HEK293 (cell line): ENCODE data around the gene CDC42EP3.

Source experiments
- CTCF ChIA-PET: fragments of 350-600 bp; formaldehyde crosslinking; extraction: SDS; loops from one replicate; lab custom pipeline; 2021; ENCODE audit warnings: antibody characterized with exemption; lab: Yijun Ruan, JAX
- POLR2A ChIA-PET: fragments of 300-600 bp; formaldehyde crosslinking; extraction: SDS; loops from one replicate; lab custom pipeline; 2020; ENCODE audit warnings: antibody characterized with exemption, inconsistent platforms; lab: Yijun Ruan, JAX
- H3K27ac ChIP-seq: fragments of 200-500 bp; sonication (Bioruptor generic); 2 replicates; pipeline ENCODE4 v1.5.1; 2014; ENCODE audit warnings: low read depth, low read length, control low read depth, inconsistent platforms; ENCODE audit errors: extremely low read depth
- H3K36me3 ChIP-seq, 2 experiments: fragments of 200-500 bp in 1 of 2; sonication (Bioruptor generic) in 1 of 2; 1 replicate in 1 of 2; 2 replicates in 1 of 2; pipeline ENCODE4 v1.5.1; 2014 to 2017; ENCODE audit warnings: inconsistent platforms in 2 of 2, low read length in 2 of 2; ENCODE audit not compliant: control insufficient read depth in 2 of 2, insufficient read depth in 1 of 2
- H3K4me1 ChIP-seq: fragments of 200-500 bp; sonication (Bioruptor generic); 2 replicates; pipeline ENCODE4 v1.5.1; 2014; ENCODE audit warnings: mild to moderate bottlenecking, low read length, inconsistent platforms; ENCODE audit not compliant: control insufficient read depth, insufficient read depth
- H3K4me3 ChIP-seq: 2 replicates; pipeline ENCODE4 v1.5.1; 2011; ENCODE audit warnings: low read depth, mild to moderate bottlenecking, control low read depth, low read length, moderate library complexity
- H3K9me3 ChIP-seq: fragments of 200-500 bp; sonication (Bioruptor generic); 2 replicates; pipeline ENCODE4 v1.5.1; 2014; ENCODE audit warnings: low read depth, low read length, inconsistent platforms; ENCODE audit not compliant: control insufficient read depth, insufficient read depth
- CTCF ChIP-seq: fragments of 450-650 bp; formaldehyde crosslinking; IDR thresholded peaks from 2 replicates; pipeline ENCODE4 v1.5.1; 2016; ENCODE audit warnings: missing biosample characterization, missing genetic modification characterization
- GLI4 ChIP-seq: fragments of 450-650 bp; formaldehyde crosslinking; IDR thresholded peaks from 2 replicates; pipeline ENCODE4 v1.5.1; 2016; ENCODE audit warnings: missing biosample characterization, missing genetic modification characterization
- IKZF3 ChIP-seq: fragments of 450-650 bp; IDR thresholded peaks from 2 replicates; pipeline ENCODE4 v1.5.0; 2018; ENCODE audit warnings: missing biosample characterization, mild to moderate bottlenecking, missing genetic modification characterization, moderate library complexity
- INSM2 ChIP-seq: fragments of 450-650 bp; formaldehyde crosslinking; IDR thresholded peaks from 2 replicates; pipeline ENCODE4 v1.5.1; 2016; ENCODE audit warnings: missing biosample characterization, missing genetic modification characterization
- OSR2 ChIP-seq: fragments of 450-650 bp; formaldehyde crosslinking; IDR thresholded peaks from 2 replicates; pipeline ENCODE4 v1.5.1; 2016; ENCODE audit warnings: missing biosample characterization, missing genetic modification characterization
- PBX3 ChIP-seq: sonication (generic); formaldehyde crosslinking; IDR thresholded peaks from 2 replicates; pipeline ENCODE4 v1.8.1; 2022; ENCODE audit warnings: mild to moderate bottlenecking, moderate library complexity, missing genetic modification reagents
- PRDM4 ChIP-seq: fragments of 450-650 bp; formaldehyde crosslinking; IDR thresholded peaks from 2 replicates; pipeline ENCODE4 v1.5.1; 2017; ENCODE audit warnings: missing biosample characterization, missing genetic modification characterization
- PRDM6 ChIP-seq: fragments of 450-650 bp; formaldehyde crosslinking; IDR thresholded peaks from 2 replicates; pipeline ENCODE4 v1.5.1; 2017; ENCODE audit warnings: missing biosample characterization, missing genetic modification characterization
- REPIN1 ChIP-seq: fragments of 450-650 bp; formaldehyde crosslinking; IDR thresholded peaks from 2 replicates; pipeline ENCODE4 v1.5.1; 2017; ENCODE audit warnings: missing biosample characterization, missing genetic modification characterization, low read depth
- SETDB1 ChIP-seq: IDR thresholded peaks from one replicate; pipeline ENCODE4 v1.6.1; 2017; ENCODE audit warnings: mild to moderate bottlenecking, low read length, moderate library complexity, mixed read lengths; ENCODE audit not compliant: insufficient read length
- SP3 ChIP-seq: fragments of 450-650 bp; formaldehyde crosslinking; IDR thresholded peaks from 2 replicates; pipeline ENCODE4 v1.5.1; 2016; ENCODE audit warnings: missing biosample characterization, missing genetic modification characterization
- ZNF112 ChIP-seq: fragments of 450-650 bp; formaldehyde crosslinking; IDR thresholded peaks from 2 replicates; pipeline ENCODE4 v1.5.0; 2017; ENCODE audit warnings: missing biosample characterization, missing genetic modification characterization
- ZNF133 ChIP-seq: fragments of 450-650 bp; formaldehyde crosslinking; IDR thresholded peaks from 2 replicates; pipeline ENCODE4 v1.5.1; 2016; ENCODE audit warnings: missing biosample characterization, missing genetic modification characterization
- ZNF157 ChIP-seq: fragments of 450-650 bp; formaldehyde crosslinking; IDR thresholded peaks from 2 replicates; pipeline ENCODE4 v1.5.1; 2016; ENCODE audit warnings: missing biosample characterization, missing genetic modification characterization
- ZNF239 ChIP-seq: fragments of 450-650 bp; formaldehyde crosslinking; IDR thresholded peaks from 2 replicates; pipeline ENCODE4 v1.5.1; 2016; ENCODE audit warnings: missing biosample characterization, missing genetic modification characterization
- ZNF24 ChIP-seq: fragments of 450-650 bp; formaldehyde crosslinking; IDR thresholded peaks from 2 replicates; pipeline ENCODE4 v1.5.1; 2016; ENCODE audit warnings: missing biosample characterization, missing genetic modification characterization
- ZNF292 ChIP-seq: fragments of 450-650 bp; formaldehyde crosslinking; IDR thresholded peaks from 2 replicates; pipeline ENCODE4 v1.5.1; 2016; ENCODE audit warnings: low read depth, missing biosample characterization, missing genetic modification characterization, borderline replicate concordance
- ZNF311 ChIP-seq: fragments of 450-650 bp; formaldehyde crosslinking; IDR thresholded peaks from 2 replicates; pipeline ENCODE4 v1.5.1; 2017; ENCODE audit warnings: missing biosample characterization, missing genetic modification characterization, borderline replicate concordance
- ZNF335 ChIP-seq: fragments of 450-650 bp; formaldehyde crosslinking; conservative IDR thresholded peaks from 2 replicates; pipeline ENCODE4 v1.5.1; 2016; ENCODE audit warnings: missing biosample characterization, missing genetic modification characterization
- ZNF362 ChIP-seq: fragments of 450-650 bp; formaldehyde crosslinking; IDR thresholded peaks from 2 replicates; pipeline ENCODE4 v1.5.1; 2016; ENCODE audit warnings: missing biosample characterization, missing genetic modification characterization
- ZNF48 ChIP-seq: fragments of 450-650 bp; formaldehyde crosslinking; IDR thresholded peaks from 2 replicates; pipeline ENCODE4 v1.5.1; 2016; ENCODE audit warnings: missing biosample characterization, missing genetic modification characterization
- ZNF501 ChIP-seq: fragments of 450-650 bp; formaldehyde crosslinking; IDR thresholded peaks from 2 replicates; pipeline ENCODE4 v1.5.1; 2016; ENCODE audit warnings: missing biosample characterization, missing genetic modification characterization
- ZNF510 ChIP-seq: fragments of 450-650 bp; formaldehyde crosslinking; IDR thresholded peaks from 2 replicates; pipeline ENCODE4 v1.5.1; 2018; ENCODE audit warnings: mild to moderate bottlenecking, missing genetic modification characterization, missing biosample characterization; ENCODE audit not compliant: insufficient replicate concordance
- ZNF530 ChIP-seq: fragments of 450-650 bp; formaldehyde crosslinking; IDR thresholded peaks from 2 replicates; pipeline ENCODE4 v1.5.1; 2016; ENCODE audit warnings: low read depth, missing biosample characterization, missing genetic modification characterization
- ZNF610 ChIP-seq: fragments of 450-650 bp; formaldehyde crosslinking; IDR thresholded peaks from 2 replicates; pipeline ENCODE4 v1.5.1; 2016; ENCODE audit warnings: missing biosample characterization, missing genetic modification characterization, borderline replicate concordance
- ZNF701 ChIP-seq: fragments of 450-650 bp; formaldehyde crosslinking; IDR thresholded peaks from 2 replicates; pipeline ENCODE4 v1.5.1; 2016; ENCODE audit warnings: missing biosample characterization, missing genetic modification characterization
- ZNF843 ChIP-seq: fragments of 450-650 bp; formaldehyde crosslinking; IDR thresholded peaks from 2 replicates; pipeline ENCODE4 v1.5.1; 2016; ENCODE audit warnings: missing biosample characterization, missing genetic modification characterization

The CDC42EP3 gene

GRCh38 chr2:37698931-37699481 lies 27.6 kb upstream of the CDC42EP3 start:
- H3K9me3 ChIP-seq, result no peaks in the 10 kb centered on the region
- no peak overlapping the region for H3K4me3 ChIP-seq
- H3K4me1 ChIP-seq, result no peaks in the 10 kb centered on the region
- no peak overlapping the region for H3K27ac ChIP-seq
- TF ChIP-seq CTCF, result no peak
- TF ChIP-seq PBX3, result no peak
- TF ChIP-seq ZNF843 (tag by site-specific recombination), result no peak
- no peak for TF ChIP-seq ZNF292 (tag by site-specific recombination)
- TF ChIP-seq PRDM6 (tag by site-specific recombination), result no peak
- TF ChIP-seq ZNF112 (tag by site-specific recombination), result no peak
- TF ChIP-seq ZNF610, result no peak
- no peak for TF ChIP-seq REPIN1
- no peak for TF ChIP-seq ZNF157 (tag by site-specific recombination)
- TF ChIP-seq ZNF239, result no peak
- no peak for TF ChIP-seq ZNF24 (tag by site-specific recombination)
- no peak for TF ChIP-seq INSM2
- CTCF ChIA-PET, result interaction anchor here (0.7 to 0.9 kb wide), 2 partner anchors 75 to 302 kb away, joined by 3 to 5 read pairs; no protein-coding TSS in a partner anchor
- no peaks in the 10 kb centered on the region for H3K36me3 ChIP-seq
- POLR2A ChIA-PET, result no interaction called here

GRCh38 chr2:37695336-37695735 lies 23.9 kb upstream of the CDC42EP3 start:
- CTCF ChIA-PET, result no interaction called here
- Histone ChIP-seq H3K27ac (no peak overlapping the region), H3K4me1 (no peaks in the 10 kb centered on the region), H3K36me3 (no peaks in the 10 kb centered on the region), H3K4me3 (no peak overlapping the region), H3K9me3 (no peaks in the 10 kb centered on the region)
- POLR2A ChIA-PET, result no interaction called here
- TF ChIP-seq ZNF335, result no peak
- no peak for TF ChIP-seq ZNF362
- TF ChIP-seq PRDM4 (tag by site-specific recombination), result no peak
- no peak for TF ChIP-seq GLI4
- no peak for TF ChIP-seq ZNF701 (tag by site-specific recombination)
- no peak for TF ChIP-seq ZNF510
- TF ChIP-seq ZNF48 (tag by site-specific recombination), result no peak
- TF ChIP-seq ZNF133 (tag by site-specific recombination), result no peak
- TF ChIP-seq SETDB1, result no peak
- no peak for TF ChIP-seq ZNF311 (tag by site-specific recombination)
- no peak for TF ChIP-seq SP3 (tag by site-specific recombination)
- no peak for TF ChIP-seq OSR2 (tag by site-specific recombination)
- TF ChIP-seq IKZF3 (tag by site-specific recombination), result no peak
- no peak for TF ChIP-seq ZNF530 (tag by site-specific recombination)
- TF ChIP-seq ZNF501 (tag by site-specific recombination), result no peak
